Large intestine (tissue), 1 donor: ENCODE data around the gene KDM4F. TPM values are rescaled to one million over a fixed set of nuclear protein-coding genes. Genes with fewer than 3 reads are reported as not detected.

ENCODE experiments used
- polyA plus RNA-seq: library from polyadenylated mRNA; unstranded; fragments of 120-200 nt; gene quantifications from one replicate; pipeline ENCODE4 v1.2.1, GENCODE V29; 2013

The KDM4F gene
- polyA plus RNA-seq, 1 donor: not detected

Other genes starting within 250 kb of the KDM4F start
- 68.0 TPM for gene CWC15, start 75.9 kb upstream of the KDM4F start, polyA plus RNA-seq
- gene KDM4D, start 75.7 kb upstream of the KDM4F start, polyA plus RNA-seq: 0.67 TPM
- 0.19 TPM for gene KDM4E, start 24.2 kb upstream of the KDM4F start, polyA plus RNA-seq
- 52.3 TPM for gene SRSF8, start 17.5 kb downstream of the KDM4F start, polyA plus RNA-seq
- gene ENDOD1, start 40.4 kb downstream of the KDM4F start, polyA plus RNA-seq: 29.7 TPM
- gene SESN3, start 181.8 kb downstream of the KDM4F start, polyA plus RNA-seq: 37.2 TPM